ENCODE measurements around the gene MRPL44. TPM values are rescaled to one million over a fixed set of nuclear protein-coding genes. Genes with fewer than 3 reads are reported as not detected.
A peak's percentile ranks its signal among the peaks of the same experiment; 100 is the strongest.

The MRPL44 gene
- polyA plus RNA-seq (ENCODE audit: insufficient read length in 12 of 12), result 10 to 100 TPM in 11 of 12 donors, not detected in 1; 20.4 to 43.6 (median 27.7) TPM
- long read RNA-seq, donor 1, transcript MRPL44-201 (4 exons, 1,748 nt), result major isoform, 10 of 40 reads
- long read RNA-seq, donor 1, partial matches to known transcripts, result 30 of 40 reads
- long read RNA-seq, donor 1, other reads (novel, unspliced or antisense), result 0 of 40 reads
- long read RNA-seq, donor 2, transcript MRPL44-201 (4 exons, 1,748 nt), result major isoform, 24 of 24 reads
- long read RNA-seq, donor 2, partial matches to known transcripts, result 0 of 24 reads
- long read RNA-seq, donor 2, other reads (novel, unspliced or antisense), result 0 of 24 reads
- long read RNA-seq, donor 3, transcript MRPL44-201 (4 exons, 1,748 nt), result major isoform, 13 of 13 reads
- long read RNA-seq, donor 3, partial matches to known transcripts, result 0 of 13 reads
- long read RNA-seq, donor 3, other reads (novel, unspliced or antisense), result 0 of 13 reads
- long read RNA-seq, donor 4, partial matches to known transcripts, result 0 of 1 reads
- long read RNA-seq, donor 4, other reads (novel, unspliced or antisense), result 0 of 1 reads
- long read RNA-seq, donor 5, transcript MRPL44-201 (4 exons, 1,748 nt), result major isoform, 15 of 15 reads
- long read RNA-seq, donor 5, partial matches to known transcripts, result 0 of 15 reads
- long read RNA-seq, donor 5, other reads (novel, unspliced or antisense), result 0 of 15 reads
- long read RNA-seq, donor 6, transcript MRPL44-201 (4 exons, 1,748 nt), result major isoform, 7 of 7 reads
- long read RNA-seq, donor 6, partial matches to known transcripts, result 0 of 7 reads
- long read RNA-seq, donor 6, other reads (novel, unspliced or antisense), result 0 of 7 reads
- long read RNA-seq, donor 7, transcript MRPL44-201 (4 exons, 1,748 nt), result major isoform, 11 of 11 reads
- long read RNA-seq, donor 7, partial matches to known transcripts, result 0 of 11 reads
- long read RNA-seq, donor 7, other reads (novel, unspliced or antisense), result 0 of 11 reads
- long read RNA-seq, donor 8, transcript MRPL44-201 (4 exons, 1,748 nt), result major isoform, 13 of 92 reads
- long read RNA-seq, donor 8, partial matches to known transcripts, result 44 of 92 reads
- long read RNA-seq, donor 8, other reads (novel, unspliced or antisense), result 35 of 92 reads
- long read RNA-seq, donor 9, transcript MRPL44-201 (4 exons, 1,748 nt), result major isoform, 8 of 8 reads
- long read RNA-seq, donor 9, partial matches to known transcripts, result 0 of 8 reads
- long read RNA-seq, donor 9, other reads (novel, unspliced or antisense), result 0 of 8 reads
- long read RNA-seq, donor 10, transcript MRPL44-201 (4 exons, 1,748 nt), result major isoform, 18 of 18 reads
- long read RNA-seq, donor 10, partial matches to known transcripts, result 0 of 18 reads
- long read RNA-seq, donor 10, other reads (novel, unspliced or antisense), result 0 of 18 reads
- long read RNA-seq, donor 11, transcript MRPL44-201 (4 exons, 1,748 nt), result major isoform, 13 of 13 reads
- long read RNA-seq, donor 11, partial matches to known transcripts, result 0 of 13 reads
- long read RNA-seq, donor 11, other reads (novel, unspliced or antisense), result 0 of 13 reads

GRCh38 chr2:223957092-223957851, at the start of gene MRPL44:
Gene MRPL44, plus strand, starts transcription at chr2:223957463. Its CDS starts 10 bp downstream, at chr2:223957473.
- peak; percentile 98 for DNase-seq

GRCh38 chr2:223908304-223908998, 48.8 kb upstream of the MRPL44 start:
- DNase-seq, result no peak

- DNase-seq, result no peak
Measured at GRCh38 chr2:223909001-223909741, 48.1 kb upstream of the MRPL44 start.

DNA sequence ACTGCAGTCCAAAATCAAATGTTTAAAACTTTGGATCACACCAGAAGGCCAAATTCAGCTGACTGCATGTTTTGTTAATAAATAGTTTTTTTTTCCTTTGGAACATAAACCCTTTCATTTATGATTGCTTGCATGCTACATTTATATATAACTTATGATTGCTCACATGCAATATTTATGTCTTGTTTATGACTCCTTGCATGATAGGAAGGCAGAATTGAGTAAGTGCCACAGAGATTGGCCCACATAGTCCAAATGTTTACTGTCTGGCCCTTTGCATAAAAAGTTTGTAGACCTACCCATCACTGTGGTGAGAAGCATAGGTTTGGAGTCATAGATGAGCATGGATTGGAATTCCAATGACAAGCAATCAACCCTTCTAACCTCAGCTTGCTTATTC, 42.9 kb upstream of the MRPL44 start:
- no peak for DNase-seq

GRCh38 chr2:223915071-223915470, 42.2 kb upstream of the MRPL44 start:
- DNase-seq, result no peak

- no peak for DNase-seq
Measured at GRCh38 chr2:223916181-223916920, 40.9 kb upstream of the MRPL44 start.

- DNase-seq, result no peak
Measured at GRCh38 chr2:223918671-223919134, 38.6 kb upstream of the MRPL44 start.

- DNase-seq, result no peak
Measured at GRCh38 chr2:223920109-223920508, 37.2 kb upstream of the MRPL44 start.

DNA sequence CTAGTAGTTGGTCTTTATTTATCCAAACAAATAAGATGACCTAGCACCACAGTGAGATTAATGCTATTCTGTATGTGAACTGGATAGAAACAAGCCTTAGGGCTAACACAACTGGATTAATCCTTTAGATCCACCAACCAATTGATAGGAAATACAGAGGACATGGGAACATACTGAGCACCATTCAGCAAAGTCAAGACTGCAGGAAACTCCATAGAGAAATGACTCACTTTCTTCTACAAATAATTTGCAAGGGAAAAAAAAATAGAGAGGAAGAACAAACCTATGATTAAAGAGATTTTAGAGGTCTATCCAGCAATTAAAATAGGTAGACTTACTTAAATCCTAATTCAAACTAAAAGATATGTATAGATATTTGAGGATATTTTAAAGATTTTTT, 36.1 kb upstream of the MRPL44 start:
- no peak for DNase-seq

DNA sequence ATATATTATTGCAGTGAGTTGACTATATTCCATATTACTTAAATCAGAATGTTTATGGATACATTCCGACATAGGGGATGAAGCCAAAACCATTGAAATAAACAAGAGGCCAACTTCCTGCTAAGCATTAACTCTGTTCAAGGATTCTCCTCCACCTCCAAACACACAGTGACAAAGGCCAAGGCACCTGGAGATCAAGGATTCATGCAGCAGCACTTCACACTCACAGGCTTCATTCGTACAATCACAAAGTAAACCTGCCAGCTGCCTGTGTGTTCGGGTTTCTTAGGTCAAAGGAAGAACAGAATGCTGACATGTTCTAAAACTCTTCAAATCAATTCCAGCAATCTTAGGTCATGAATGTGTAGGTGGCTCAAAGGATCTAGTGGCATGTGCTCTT, 35.0 kb upstream of the MRPL44 start:
- DNase-seq, result no peak

- no peak for DNase-seq
Measured at GRCh38 chr2:223923976-223924375, 33.3 kb upstream of the MRPL44 start.

DNA sequence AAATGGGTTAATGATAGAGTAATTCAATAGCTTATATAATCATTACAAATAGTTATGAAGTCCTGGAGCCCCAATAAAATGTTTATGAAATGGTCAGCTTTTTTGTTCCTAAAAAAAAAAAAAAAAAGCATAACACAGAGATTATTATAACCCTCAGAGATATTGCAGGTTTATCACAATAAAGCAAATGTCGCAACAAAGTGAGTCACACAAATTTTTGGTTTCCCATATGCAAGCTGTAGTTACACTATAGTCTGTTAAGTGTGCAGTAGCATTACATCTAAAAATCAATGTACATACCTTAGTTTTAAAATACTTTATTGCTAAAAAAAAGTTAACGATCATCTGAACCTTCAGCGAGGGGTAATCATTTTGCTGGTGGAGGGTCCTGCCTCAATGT, 32.2 kb upstream of the MRPL44 start:
- DNase-seq, result no peak

DNA sequence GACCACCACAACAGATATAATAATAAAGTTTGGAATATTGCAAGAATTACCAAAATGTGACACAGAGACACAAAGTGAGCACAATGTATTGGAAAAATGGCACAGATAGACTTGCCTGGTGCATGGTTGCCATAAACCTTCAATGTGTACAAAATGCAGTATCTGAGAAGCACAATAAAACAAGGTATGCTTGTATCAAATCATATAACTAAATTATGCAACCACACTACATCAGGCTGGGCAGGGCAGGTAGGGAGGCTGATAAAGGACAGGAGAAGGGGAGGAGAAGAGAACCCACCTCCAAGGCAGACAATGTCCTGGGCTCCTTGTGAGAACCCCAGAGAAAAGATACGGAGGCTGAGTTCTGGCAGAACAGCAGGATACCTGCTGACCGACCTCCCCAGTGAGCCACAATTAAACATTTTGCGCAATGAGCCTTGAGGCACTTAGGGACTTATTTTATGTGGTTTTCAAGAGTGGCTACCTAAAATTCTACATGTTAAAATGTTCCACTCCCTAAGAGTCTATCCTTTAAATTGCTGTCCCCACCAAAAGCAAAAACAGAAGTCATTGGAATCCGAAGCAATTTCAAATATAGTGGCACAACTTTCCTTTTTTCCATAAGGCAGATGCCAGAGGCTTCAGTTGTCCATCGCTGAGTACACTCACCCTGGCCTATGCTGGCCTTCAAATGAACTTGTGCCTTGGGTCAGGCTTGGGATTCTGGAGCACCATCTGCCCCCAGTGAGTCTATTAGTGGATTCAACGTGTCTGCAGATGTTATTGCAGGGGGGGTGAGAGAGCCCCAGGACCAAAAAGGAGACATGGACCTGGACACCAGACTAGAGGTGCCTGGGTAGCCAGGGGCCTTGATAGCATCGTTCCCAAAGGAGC, 28.9 kb upstream of the MRPL44 start:
- no peak for DNase-seq

DNA sequence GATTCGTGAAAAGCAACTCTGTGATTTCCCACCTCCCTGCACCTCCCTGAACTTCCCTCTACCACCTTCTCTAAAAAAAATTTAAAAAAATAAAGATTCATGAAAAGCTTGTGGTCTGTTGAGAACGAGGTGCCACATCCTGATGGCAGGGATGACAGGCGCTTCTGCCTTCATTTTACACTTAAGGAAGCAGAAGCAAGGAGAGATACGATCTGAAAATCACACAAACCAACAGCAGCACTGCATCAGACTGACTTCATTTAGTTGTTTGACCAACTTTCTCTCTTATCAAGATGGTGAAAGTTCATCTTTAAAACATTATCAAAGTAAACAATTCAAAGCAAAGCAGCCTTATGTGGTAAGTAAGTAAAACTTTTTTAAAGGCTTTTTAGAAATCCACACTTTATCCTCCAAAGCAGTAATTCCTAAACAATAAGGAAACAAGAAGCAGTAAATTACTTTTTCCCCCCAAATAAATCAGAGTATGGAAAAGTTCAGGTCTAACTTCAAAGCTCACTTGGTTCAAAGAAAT, 27.6 kb upstream of the MRPL44 start:
- no peak for DNase-seq

GRCh38 chr2:223930103-223930976, 26.9 kb upstream of the MRPL44 start:
- no peak for DNase-seq
